ENCODE measurements around the gene CTXND2.
"Not testable (repeated sequence)": the region's sequence is repeated elsewhere in the genome, so short reads cannot be mapped to it uniquely, and the experiment has no call there.

The CTXND2 gene

DNA sequence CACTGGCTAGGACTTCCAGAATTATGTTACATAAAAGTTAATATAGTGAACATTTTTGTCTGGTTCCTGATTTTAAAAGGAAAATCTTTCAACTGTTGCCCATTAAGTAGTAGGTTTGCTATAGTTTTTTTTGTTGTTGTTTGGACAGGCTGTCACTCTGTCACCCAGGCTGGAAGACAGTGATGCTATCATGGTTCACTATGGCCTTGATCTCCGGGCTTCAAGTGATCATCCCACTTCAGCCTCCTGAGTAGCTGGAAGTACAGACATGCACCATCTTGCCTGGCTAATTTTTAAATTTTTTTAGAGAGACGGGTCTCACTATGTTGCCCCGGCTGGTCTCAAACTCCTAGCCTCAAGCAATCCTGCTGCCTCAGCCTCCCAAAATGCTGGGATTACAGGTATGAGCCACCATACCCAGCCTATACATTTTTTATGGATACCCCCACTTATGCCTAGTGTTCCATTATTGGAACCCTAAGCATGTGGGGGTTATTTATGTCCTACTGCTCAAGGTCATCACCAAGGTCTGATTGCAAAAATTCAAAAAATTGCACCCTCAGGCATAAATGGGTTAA lies 6.5 kb downstream of the CTXND2 start:
- no peak for DNase-seq

DNA sequence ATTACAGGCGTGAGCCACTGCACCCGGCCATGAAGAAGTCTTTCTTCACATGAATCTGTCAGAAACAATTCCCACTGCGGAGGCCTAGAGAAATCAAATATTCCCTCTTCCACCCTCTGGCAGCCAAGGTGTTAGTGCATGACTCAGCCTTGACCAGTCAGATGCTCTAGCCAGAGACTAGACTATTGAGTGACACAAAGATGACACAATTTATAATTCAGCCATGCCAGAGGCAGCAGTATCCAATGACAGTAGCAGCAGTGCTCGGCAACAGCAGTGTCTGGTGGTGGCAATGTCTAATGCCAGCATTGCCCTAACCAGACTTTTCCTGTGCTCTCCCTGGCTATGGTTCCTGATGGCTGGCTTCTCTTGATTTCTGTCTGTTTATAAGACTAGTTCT lies 8.7 kb downstream of the CTXND2 start:
- no peak for DNase-seq

DNA sequence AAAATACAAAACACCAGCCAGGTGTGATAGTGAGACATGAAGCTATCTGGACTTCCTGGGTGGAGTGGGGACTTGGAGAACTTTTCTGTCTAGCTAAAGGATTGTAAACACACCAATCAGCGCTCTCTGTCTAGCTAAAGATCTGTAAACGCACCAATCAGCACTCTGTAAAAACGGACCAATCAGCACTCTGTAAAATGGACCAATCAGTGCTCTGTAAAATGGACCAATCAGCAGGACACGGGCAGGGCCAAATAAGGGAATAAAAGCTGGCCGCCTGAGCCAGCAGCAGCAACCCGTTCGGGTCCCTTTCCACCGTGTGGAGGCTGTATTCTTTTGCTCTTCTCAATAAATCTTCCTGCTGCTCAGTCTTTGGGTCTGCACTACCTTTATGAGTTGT lies 12.9 kb downstream of the CTXND2 start:
- DNase-seq = not testable (repeated sequence)

GRCh38 chr1:150902346-150902745 lies 15.4 kb downstream of the CTXND2 start:
- DNase-seq = no peak

DNA sequence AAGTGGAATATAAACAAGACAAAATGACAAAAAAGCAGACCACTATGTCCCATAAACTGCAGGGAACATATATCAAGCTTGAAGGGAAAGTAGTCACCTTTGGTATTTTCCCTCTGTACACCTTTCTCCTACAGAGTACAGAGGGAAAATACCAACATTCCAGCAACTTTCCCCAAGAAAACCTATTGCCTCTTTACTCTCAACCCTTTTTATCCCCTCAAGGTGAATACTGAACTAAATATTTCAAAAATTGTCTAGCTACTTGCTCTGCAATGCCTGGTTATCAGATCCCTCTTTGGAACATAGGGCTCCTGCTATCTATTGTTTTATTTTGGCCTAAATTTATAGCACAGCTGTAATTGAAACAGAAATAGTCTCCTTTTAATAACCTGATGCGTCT lies 15.8 kb downstream of the CTXND2 start:
- no peak for DNase-seq

DNA sequence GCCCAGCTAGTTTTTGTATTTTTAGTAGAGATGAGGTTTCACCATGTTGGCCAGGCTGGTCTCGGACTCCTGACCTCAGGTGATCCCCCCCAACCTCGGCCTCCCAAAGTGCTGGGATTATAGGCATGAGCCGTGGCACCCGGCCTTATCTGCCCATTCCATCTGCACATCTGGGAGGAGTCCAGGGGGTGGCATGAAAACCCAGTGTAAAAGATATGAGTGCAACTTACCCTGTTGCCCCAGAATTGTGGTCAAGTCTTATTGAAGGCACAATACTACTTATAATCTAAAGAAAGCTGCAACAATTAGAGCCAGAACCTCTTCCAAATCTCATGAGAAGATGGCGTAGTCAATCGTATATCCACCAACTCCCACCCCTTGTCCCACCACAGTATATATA lies 18.4 kb downstream of the CTXND2 start:
- DNase-seq = no peak

DNA sequence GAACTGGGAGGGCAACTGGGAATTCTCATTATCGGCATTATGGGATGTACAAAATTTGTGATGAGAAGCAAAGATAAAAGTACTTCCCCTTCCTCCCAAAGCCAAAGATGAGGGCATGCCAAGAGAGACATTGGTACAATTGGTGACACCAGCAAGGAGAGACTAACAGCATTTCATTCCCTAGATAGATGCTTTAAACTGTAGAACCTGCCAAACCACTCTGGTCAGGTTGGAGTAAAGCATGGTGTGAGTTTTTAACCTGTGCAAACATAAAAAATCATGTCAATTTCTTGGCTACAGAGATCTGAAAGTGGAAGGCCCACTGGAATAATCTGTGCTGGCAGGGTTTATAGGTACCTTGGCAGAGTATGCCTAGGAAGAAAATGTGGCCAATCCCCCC lies 19.4 kb downstream of the CTXND2 start:
- DNase-seq = no peak

DNA sequence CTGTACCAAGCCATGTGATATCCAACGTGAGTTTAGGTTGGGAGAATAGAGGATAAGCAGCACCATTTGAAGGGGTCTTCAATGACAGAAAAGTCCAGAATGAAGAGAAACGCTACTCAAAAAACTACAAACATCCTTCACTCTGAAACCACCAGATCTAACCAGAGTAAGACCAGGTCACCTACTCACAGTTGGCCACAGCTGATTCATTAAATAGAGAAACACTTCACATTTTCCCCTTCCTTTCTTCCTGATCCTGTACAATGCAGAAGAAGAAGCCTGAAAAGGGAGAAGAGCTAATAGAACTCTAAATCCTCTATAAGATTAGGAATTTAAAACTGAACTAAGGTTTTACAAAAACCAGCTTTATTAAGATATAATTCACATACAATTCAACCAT lies 19.9 kb downstream of the CTXND2 start:
- DNase-seq = no peak

GRCh38 chr1:150909585-150910180 lies 22.7 kb downstream of the CTXND2 start:
- no peak for DNase-seq

DNA sequence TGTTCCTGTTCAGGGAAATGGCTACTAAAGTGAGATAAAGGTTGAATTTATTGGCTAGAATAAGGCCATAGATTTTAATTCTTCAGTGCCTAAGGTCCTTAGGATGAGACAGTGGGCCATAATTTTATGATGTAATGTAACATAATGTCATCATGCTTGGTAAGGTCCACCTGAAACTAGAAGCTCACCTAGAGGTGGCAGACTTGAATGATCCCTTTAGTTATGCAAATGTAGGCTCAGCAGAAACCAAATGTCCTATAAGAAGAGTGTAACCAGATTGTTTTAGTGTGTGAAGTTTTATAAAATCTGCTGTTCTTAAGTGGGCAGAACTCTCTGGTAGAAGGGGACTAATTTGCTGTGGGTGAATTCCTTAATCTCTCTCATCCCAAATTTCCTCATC lies 25.7 kb downstream of the CTXND2 start:
- no peak for DNase-seq

DNA sequence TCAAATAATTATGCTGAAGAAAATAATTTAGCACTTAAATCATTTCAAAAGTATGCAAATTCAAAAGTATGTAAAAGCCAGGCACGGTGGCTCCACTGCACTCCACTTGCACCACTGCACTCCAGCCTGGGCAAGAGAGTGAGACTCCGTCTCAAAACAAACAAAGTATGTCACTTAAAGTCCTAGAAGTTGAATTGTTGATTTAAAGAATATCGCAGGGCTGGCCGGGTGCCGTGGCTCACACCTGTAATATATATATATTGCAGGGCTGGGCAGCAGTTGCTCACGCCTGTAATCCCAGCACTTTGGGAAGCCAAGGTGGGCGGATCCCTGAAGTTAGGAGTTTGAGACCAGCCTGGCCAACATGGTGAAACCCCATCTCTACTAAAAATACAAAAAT lies 30.5 kb downstream of the CTXND2 start:
- no peak for DNase-seq

DNA sequence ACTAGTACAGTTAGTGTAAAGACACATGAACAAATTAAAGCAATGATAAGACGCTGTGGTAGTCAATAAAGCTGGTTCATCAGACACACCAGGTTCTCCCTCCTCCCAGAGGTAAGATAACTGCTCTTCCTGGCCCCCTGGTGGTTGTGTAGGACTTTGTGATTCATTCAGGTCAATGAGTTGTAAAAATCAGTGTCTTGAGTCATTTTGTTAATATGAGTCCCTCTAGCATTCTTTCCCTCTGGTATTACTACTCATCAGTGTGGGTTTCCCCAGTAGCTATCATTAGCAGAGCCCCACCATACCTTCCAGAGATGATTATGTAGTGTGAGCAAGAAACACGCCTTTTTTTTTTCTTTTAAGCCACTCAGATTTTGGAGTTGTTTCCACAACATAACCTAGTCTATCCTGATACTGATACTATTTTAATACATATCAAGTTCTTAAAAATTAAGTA lies 35.6 kb downstream of the CTXND2 start:
- DNase-seq = peak; percentile 54

DNA sequence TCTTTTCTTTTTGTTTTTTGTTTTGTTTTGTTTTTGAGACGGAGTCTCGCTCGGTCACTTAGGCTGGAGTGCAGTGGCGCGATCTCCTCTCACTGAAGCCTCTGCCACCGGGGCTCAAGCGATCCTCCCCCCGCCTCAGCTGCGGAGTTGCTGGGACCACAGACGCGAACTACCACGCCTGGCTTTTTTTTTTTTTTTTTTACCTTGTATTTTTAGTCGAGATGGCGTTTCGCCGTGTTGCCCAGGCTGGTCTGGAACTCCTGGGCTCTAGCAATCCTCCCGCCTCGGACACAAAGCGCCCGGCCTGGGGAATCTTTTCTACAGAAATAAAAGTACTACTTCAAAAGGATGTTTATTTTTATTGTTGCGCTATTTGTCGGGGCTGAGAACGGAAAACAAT lies 38.1 kb downstream of the CTXND2 start:
- no peak for DNase-seq

DNA sequence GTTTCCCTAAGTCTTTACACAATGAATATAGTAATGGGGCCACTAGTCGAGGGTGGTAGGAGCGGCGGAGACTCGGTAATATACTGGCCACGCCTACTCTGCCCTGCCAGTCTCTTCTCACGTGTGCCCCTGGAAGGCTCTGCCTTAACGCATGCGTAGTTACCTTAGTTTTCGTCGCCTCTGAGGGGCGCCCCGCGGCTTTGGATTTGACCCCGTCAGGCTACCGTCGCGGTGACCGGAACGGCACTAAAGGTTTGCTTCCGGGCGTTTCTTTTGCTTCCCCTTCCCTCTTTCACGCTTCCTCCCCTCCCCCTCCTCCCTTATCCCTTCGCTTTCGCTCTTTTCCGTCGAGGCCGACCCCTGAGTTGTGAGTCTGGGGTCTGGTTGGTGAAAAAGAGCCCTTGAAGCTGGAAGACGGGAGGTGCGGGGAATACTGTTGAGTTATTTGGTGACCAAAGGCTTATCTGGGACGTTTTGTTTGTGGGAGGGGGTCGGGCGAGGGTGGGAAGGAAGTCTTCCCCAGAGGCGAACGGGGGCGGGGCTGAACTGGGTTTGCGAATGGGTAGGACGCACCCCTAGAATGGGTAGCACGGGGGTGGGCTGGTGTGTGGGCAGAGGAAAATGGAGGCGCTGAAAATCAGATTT lies 39.3 kb downstream of the CTXND2 start, which contains the start of gene SETDB1:
SETDB1 (plus strand) TSS at position 267 of the 645 bp plus-strand sequence. CDS start 1,352 bp downstream, outside the sequence.
- DNase-seq = peak; percentile 98

DNA sequence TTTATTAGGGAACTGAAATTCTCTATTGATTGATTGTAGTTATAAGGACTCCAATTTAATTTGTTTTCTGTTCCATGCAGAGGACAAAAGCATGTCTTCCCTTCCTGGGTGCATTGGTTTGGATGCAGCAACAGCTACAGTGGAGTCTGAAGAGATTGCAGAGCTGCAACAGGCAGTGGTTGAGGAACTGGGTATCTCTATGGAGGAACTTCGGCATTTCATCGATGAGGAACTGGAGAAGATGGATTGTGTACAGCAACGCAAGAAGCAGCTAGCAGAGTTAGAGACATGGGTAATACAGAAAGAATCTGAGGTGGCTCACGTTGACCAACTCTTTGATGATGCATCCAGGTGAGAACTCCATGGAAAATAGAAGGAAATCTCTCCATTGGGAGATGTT lies 40.7 kb downstream of the CTXND2 start:
- DNase-seq = no peak

DNA sequence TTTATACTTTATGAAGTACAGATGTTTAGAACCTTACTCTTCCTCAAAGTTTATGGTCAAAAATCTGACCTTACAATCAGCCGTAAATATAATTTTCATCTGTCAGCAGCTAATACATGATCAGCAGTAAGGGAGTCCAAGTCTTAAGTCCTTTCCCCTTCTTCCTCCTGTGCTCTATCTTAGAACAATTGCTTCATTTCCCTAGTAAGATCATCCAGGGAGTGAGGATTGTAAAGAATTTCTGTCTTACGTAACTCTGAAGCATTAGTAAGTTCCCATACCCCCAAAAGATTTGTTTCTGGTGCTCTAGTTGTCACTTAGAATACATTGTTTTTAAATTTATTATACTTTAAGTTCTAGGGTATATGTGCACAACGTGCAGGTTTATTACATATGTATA lies 41.4 kb downstream of the CTXND2 start:
- DNase-seq = no peak

DNA sequence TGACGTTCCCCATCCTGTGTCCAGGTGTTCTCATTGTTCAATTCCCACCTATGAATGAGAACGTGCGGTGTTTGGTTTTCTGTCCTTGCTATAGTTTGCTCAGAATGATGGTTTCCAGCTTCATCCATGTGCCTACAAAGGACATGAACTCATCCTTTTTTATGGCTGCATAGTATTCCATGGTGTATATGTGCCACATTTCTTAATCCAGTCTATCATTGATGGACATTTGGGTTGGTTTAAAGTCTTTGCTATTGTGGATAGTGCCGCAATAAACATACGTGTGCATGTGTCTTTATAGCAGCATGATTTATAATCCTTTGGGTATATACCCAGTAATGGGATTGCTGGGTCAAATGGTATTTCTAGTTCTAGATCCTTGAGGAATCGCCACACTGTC lies 41.8 kb downstream of the CTXND2 start:
- not testable (repeated sequence) for DNase-seq

DNA sequence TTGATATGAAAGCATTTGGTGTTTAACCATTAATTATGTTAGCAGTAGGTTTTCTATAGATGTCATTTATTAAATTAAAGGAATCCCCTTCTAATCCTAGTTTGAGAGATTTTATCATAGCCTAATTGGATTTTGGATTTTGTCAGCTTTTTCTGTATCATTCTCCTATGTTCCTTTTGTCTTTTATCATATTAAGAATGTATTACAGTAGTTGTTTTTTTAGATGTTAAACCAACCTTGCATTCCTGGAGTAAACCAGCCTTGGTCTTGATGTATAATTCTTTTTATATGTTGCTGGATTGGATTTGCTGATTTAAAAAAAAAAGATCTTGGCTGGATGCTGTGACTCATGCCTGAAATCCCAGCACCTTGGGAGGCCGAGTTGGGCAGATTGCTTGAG lies 44.8 kb downstream of the CTXND2 start:
- no peak for DNase-seq

- DNase-seq = no peak
Observed at GRCh38 chr1:150944856-150945255, 57.9 kb downstream of the CTXND2 start.

DNA sequence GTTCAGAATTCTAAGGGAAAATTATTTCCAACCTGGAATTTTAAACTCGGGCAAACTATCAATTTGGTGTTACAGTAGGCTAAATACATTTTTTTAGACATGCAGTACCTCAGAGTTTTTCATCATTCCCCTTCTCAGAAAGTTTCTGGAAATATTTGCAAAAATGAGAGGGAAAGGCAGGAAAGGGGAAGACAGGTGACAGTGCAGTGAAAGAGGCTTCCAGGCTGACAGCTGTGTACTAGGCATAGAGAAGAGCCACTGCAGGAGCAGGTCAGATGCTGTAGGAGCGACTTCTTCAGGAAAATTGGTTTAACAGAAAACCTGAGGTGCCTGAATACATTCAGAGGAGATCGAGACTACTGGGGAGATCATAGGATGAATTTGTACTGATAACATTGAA lies 67.8 kb downstream of the CTXND2 start:
- DNase-seq = no peak

DNA sequence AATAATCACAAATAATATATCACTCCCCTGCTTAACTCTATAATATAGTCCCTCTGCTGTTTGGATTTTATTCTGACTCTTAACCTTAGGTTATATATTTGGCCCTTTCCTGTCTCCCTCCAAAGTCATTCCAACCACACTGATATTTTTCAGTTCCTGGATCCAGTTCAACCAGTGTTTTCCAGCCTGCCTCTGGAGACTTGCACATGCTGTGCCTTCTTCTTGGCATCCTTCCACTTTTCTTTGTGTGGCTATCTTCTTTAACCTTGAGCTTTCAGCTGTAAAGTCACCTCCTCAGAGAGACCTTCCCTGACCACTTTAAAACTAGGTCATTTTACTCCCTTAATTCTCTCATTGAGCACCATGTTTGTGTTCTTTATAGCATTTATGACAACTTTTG lies 68.3 kb downstream of the CTXND2 start:
- DNase-seq = no peak

DNA sequence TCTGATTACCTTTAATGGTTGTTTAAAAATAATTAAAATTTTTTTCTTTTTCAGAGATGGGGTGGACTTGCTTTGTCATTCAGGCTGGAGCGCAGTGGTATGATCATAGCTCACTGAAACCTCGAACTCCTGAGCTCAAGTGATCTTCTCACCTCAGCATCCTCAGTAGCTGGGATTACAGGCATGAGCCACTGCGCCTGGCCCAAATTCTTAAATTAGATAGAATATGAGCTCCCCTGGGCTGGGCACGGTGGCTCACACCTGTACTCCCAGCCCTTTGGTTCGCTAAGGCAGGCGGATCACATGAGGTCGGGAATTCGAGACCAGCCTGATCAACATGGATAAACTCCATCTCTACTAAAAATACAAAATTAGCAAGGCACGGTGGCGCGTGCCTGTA lies 70.7 kb downstream of the CTXND2 start:
- no peak for DNase-seq

- no peak for DNase-seq
Observed at GRCh38 chr1:150960646-150961045, 73.7 kb downstream of the CTXND2 start.

- DNase-seq = no peak
Observed at GRCh38 chr1:150961756-150962155, 74.8 kb downstream of the CTXND2 start.
